Loucy (cell line): Measurements from ENCODE around the gene HOXA5.

Source experiments
- EZH2phosphoT487 ChIP-seq: fragments of 200-600 bp; IDR thresholded peaks from 2 replicates; pipeline ENCODE4 v1.6.1; 2018; ENCODE audit warnings: antibody characterized with exemption, mild to moderate bottlenecking, moderate library complexity, borderline replicate concordance
- TF ChIP-seq, protein P1 (sequence below): fragments of 200-600 bp; sonication (generic); conservative IDR thresholded peaks from 2 replicates; pipeline ENCODE4 v1.5.1; 2014; ENCODE audit warnings: mild to moderate bottlenecking, antibody characterized with exemption, low read length

- TF ChIP-seq, protein P1, sequence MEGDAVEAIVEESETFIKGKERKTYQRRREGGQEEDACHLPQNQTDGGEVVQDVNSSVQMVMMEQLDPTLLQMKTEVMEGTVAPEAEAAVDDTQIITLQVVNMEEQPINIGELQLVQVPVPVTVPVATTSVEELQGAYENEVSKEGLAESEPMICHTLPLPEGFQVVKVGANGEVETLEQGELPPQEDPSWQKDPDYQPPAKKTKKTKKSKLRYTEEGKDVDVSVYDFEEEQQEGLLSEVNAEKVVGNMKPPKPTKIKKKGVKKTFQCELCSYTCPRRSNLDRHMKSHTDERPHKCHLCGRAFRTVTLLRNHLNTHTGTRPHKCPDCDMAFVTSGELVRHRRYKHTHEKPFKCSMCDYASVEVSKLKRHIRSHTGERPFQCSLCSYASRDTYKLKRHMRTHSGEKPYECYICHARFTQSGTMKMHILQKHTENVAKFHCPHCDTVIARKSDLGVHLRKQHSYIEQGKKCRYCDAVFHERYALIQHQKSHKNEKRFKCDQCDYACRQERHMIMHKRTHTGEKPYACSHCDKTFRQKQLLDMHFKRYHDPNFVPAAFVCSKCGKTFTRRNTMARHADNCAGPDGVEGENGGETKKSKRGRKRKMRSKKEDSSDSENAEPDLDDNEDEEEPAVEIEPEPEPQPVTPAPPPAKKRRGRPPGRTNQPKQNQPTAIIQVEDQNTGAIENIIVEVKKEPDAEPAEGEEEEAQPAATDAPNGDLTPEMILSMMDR: no peak
- TF ChIP-seq EZH2phosphoT487: no peak
Measured at GRCh38 chr7:27151341-27151930, 8.0 kb upstream of the HOXA5 start.
